IMR-90 (cell line): Measurements from ENCODE around the gene SLC25A21. TPM values are rescaled to one million over a fixed set of nuclear protein-coding genes. Genes with fewer than 3 reads are reported as not detected.

ENCODE experiments used
- ATAC-seq: fragments of 200-7000 bp; cut with Tn5 transposase; 2 replicates; pipeline ENCODE4 v1.9.1; 2020; ENCODE audit warnings: low read depth, mild to moderate bottlenecking, moderate library complexity
- BruUV-seq: library from RNA; stranded (reverse); fragments of 400-500 nt; replicated peaks from 2 replicates; lab custom pipeline; 2021; lab: Mats Ljungman, UMichigan
- CTCF ChIA-PET: fragments of 300-600 bp; formaldehyde crosslinking; extraction: SDS; loops from one replicate; lab custom pipeline; 2021; ENCODE audit warnings: antibody characterized with exemption; lab: Yijun Ruan, JAX
- POLR2A ChIA-PET: fragments of 300-600 bp; sonication (Branson Sonifier 250); formaldehyde crosslinking; loops from one replicate; lab custom pipeline; 2022; ENCODE audit warnings: antibody characterized with exemption; ENCODE audit not compliant: unreplicated experiment; lab: Charles Lee
- DNase-seq: peaks from one replicate; pipeline ENCODE4 v3.0.0; 2013
- H2AFZ ChIP-seq: replicated peaks from 2 replicates; pipeline ENCODE3; 2013; ENCODE audit warnings: low read length, mild to moderate bottlenecking; ENCODE audit not compliant: poor library complexity
- H2AK5ac ChIP-seq: 2 replicates; pipeline ENCODE4 v1.6.1; 2013; ENCODE audit warnings: low read depth, low read length, inconsistent platforms
- H2AK9ac ChIP-seq: replicated peaks from 2 replicates; pipeline ENCODE3; 2013; ENCODE audit warnings: mild to moderate bottlenecking, low read depth, low read length, moderate library complexity; ENCODE audit not compliant: poor library complexity
- H2BK120ac ChIP-seq: 2 replicates; pipeline ENCODE4 v1.6.1; 2013; ENCODE audit warnings: low read depth, low read length, inconsistent platforms
- H2BK15ac ChIP-seq: 3 replicates; pipeline ENCODE4 v1.6.1; 2013; ENCODE audit warnings: low read depth, low read length, inconsistent platforms
- H2BK20ac ChIP-seq: 2 replicates; pipeline ENCODE4 v1.6.1; 2013; ENCODE audit warnings: low read depth, mild to moderate bottlenecking, inconsistent platforms, low read length, moderate library complexity
- H2BK5ac ChIP-seq: 2 replicates; pipeline ENCODE4 v1.6.1; 2013; ENCODE audit warnings: mild to moderate bottlenecking, low read depth, low read length, inconsistent platforms; ENCODE audit not compliant: poor library complexity, severe bottlenecking
- H3K14ac ChIP-seq: replicated peaks from 2 replicates; pipeline ENCODE4 v1.6.1; 2013; ENCODE audit warnings: low read depth, low read length, inconsistent platforms
- H3K18ac ChIP-seq: 2 replicates; pipeline ENCODE4 v1.6.1; 2013; ENCODE audit warnings: low read depth, low read length, control low read depth
- H3K23ac ChIP-seq: 2 replicates; pipeline ENCODE4 v1.6.1; 2013; ENCODE audit warnings: low read depth, low read length, inconsistent platforms
- H3K27ac ChIP-seq: 2 replicates; pipeline ENCODE4 v1.5.1; 2013; ENCODE audit warnings: mild to moderate bottlenecking, control low read depth, low read length; ENCODE audit not compliant: insufficient read depth
- H3K27me3 ChIP-seq: 2 replicates; pipeline ENCODE4 v1.6.1; 2013; ENCODE audit warnings: low read length; ENCODE audit not compliant: control insufficient read depth, insufficient read depth
- H3K36me3 ChIP-seq: 2 replicates; pipeline ENCODE4 v1.6.1; 2013; ENCODE audit warnings: low read length, mixed read lengths; ENCODE audit not compliant: control insufficient read depth, insufficient read depth
- H3K4ac ChIP-seq: 2 replicates; pipeline ENCODE4 v1.6.1; 2013; ENCODE audit warnings: low read depth, low read length, inconsistent platforms
- H3K4me1 ChIP-seq: 2 replicates; pipeline ENCODE4 v1.6.1; 2013; ENCODE audit warnings: low read length, mixed read lengths; ENCODE audit not compliant: control insufficient read depth, insufficient read depth
- H3K4me2 ChIP-seq: 2 replicates; pipeline ENCODE4 v1.6.1; 2013; ENCODE audit warnings: low read depth, mild to moderate bottlenecking, control low read depth, low read length, moderate library complexity
- H3K4me3 ChIP-seq: 2 replicates; pipeline ENCODE4 v1.5.1; 2013; ENCODE audit warnings: low read depth, mild to moderate bottlenecking, control low read depth, low read length, moderate library complexity; ENCODE audit not compliant: insufficient read depth
- H3K56ac ChIP-seq: 2 replicates; pipeline ENCODE4 v1.6.1; 2013; ENCODE audit warnings: low read length, inconsistent platforms; ENCODE audit not compliant: insufficient read depth; ENCODE audit errors: extremely low read depth
- H3K79me1 ChIP-seq, 2 experiments: 2 replicates each; pipeline ENCODE4 v1.6.1; 2013; ENCODE audit warnings: low read length in 2 of 2, inconsistent platforms in 1 of 2, low read depth in 1 of 2
- H3K9ac ChIP-seq: 2 replicates; pipeline ENCODE4 v1.6.1; 2013; ENCODE audit warnings: low read depth, low read length, control low read depth
- H3K9me1 ChIP-seq: 2 replicates; pipeline ENCODE4 v1.6.1; 2013; ENCODE audit warnings: low read length, inconsistent platforms; ENCODE audit not compliant: insufficient read depth
- H3K9me3 ChIP-seq: 2 replicates; pipeline ENCODE4 v1.6.1; 2013; ENCODE audit warnings: low read length; ENCODE audit not compliant: control insufficient read depth, insufficient read depth
- H4K20me1 ChIP-seq: 2 replicates; pipeline ENCODE4 v1.6.1; 2013; ENCODE audit warnings: low read length, inconsistent platforms; ENCODE audit not compliant: insufficient read depth
- H4K5ac ChIP-seq: 2 replicates; pipeline ENCODE4 v1.6.1; 2013; ENCODE audit warnings: mild to moderate bottlenecking, low read depth, low read length, control low read depth
- H4K8ac ChIP-seq, 2 experiments: 2 replicates each; pipeline ENCODE4 v1.6.1; 2013; ENCODE audit warnings: low read depth in 2 of 2, low read length in 2 of 2, control low read depth in 1 of 2, inconsistent platforms in 1 of 2
- H4K91ac ChIP-seq: 2 replicates; pipeline ENCODE4 v1.6.1; 2013; ENCODE audit warnings: low read depth, low read length, inconsistent platforms; ENCODE audit not compliant: insufficient read depth
- BHLHE40 ChIP-seq: fragments of 150-350 bp; IDR thresholded peaks from 2 replicates; pipeline ENCODE4 v1.6.1; 2016; ENCODE audit warnings: mild to moderate bottlenecking, low read depth, low read length
- CEBPB ChIP-seq: IDR thresholded peaks from 2 replicates; pipeline ENCODE4 v1.6.1; 2012; ENCODE audit warnings: low read depth, low read length, improper control_type of control experiment
- CHD1 ChIP-seq: IDR thresholded peaks from 2 replicates; pipeline ENCODE4 v1.6.1; 2012; ENCODE audit warnings: low read depth, low read length, improper control_type of control experiment
- FOS ChIP-seq: fragments of 150-350 bp; IDR thresholded peaks from 2 replicates; pipeline ENCODE4 v1.6.1; 2016; ENCODE audit warnings: low read depth, low read length
- MAFK ChIP-seq: IDR thresholded peaks from 2 replicates; pipeline ENCODE4 v1.6.1; 2012; ENCODE audit warnings: low read depth, low read length, improper control_type of control experiment
- MAZ ChIP-seq: IDR thresholded peaks from 2 replicates; pipeline ENCODE4 v1.6.1; 2012; ENCODE audit warnings: low read depth, mild to moderate bottlenecking, low read length, improper control_type of control experiment, moderate library complexity, borderline replicate concordance
- MXI1 ChIP-seq: IDR thresholded peaks from 2 replicates; pipeline ENCODE4 v1.6.1; 2012; ENCODE audit warnings: low read depth, mild to moderate bottlenecking, low read length, moderate library complexity, borderline replicate concordance
- NFE2L2 ChIP-seq: fragments of 150-350 bp; IDR thresholded peaks from 2 replicates; pipeline ENCODE4 v1.6.1; 2016; ENCODE audit warnings: low read depth, mild to moderate bottlenecking, low read length
- POLR2A ChIP-seq: IDR thresholded peaks from 2 replicates; pipeline ENCODE4 v1.6.1; 2012; ENCODE audit warnings: mild to moderate bottlenecking, low read depth, low read length
- RAD21 ChIP-seq: IDR thresholded peaks from 2 replicates; pipeline ENCODE4 v1.6.1; 2012; ENCODE audit warnings: low read length, improper control_type of control experiment
- RFX5 ChIP-seq: IDR thresholded peaks from 2 replicates; pipeline ENCODE4 v1.8.0; 2012; ENCODE audit warnings: low read depth, mild to moderate bottlenecking, low read length, moderate library complexity
- SMC3 ChIP-seq: fragments of 150-350 bp; IDR thresholded peaks from 2 replicates; pipeline ENCODE4 v1.6.1; 2016; ENCODE audit warnings: low read depth, mild to moderate bottlenecking, antibody characterized with exemption, low read length, moderate library complexity
- WGBS, 2 experiments: methylation state at CpG; one replicate each; pipeline versions ENCODE4 v1.1.5 to v1.1.7; 2013; ENCODE audit warnings: missing lambda C conversion rate in 2 of 2; ENCODE audit not compliant: insufficient read length in 1 of 2; ENCODE audit errors: extremely low coverage in 2 of 2; 5-methylcytosine and 5-hydroxymethylcytosine counted together
- dilution Hi-C: fragments of 300-500 bp; cut with HindIII; formaldehyde crosslinking; loops from one replicate; pipeline ENCODE4 v1.14.3; 2018; ENCODE audit warnings: low sequenced_read_pairs; ENCODE audit not compliant: unreplicated experiment
- in situ Hi-C: fragments of 300-500 bp; cut with MboI; formaldehyde crosslinking; loops from 3 replicates; pipeline ENCODE4 v1.14.3; 2019; ENCODE audit warnings: low sequenced_read_pairs, inconsistent platforms, mixed read lengths
- intact Hi-C: fragments of 100-400 bp; cut with micrococcal nuclease; formaldehyde crosslinking; loops from 2 replicates; pipeline ENCODE4 v1.10.0; 2022
- polyA plus RNA-seq, 3 experiments: library from polyadenylated mRNA; depleted of rRNA; stranded (reverse); fragments of >200 nt; gene quantifications; 2 replicates each; pipeline ENCODE4 v1.2.3, GENCODE V29; 2012; ENCODE audit warnings: low replicate concordance in 1 of 3
- total RNA-seq: library from RNA; depleted of rRNA; stranded (reverse); fragments of >200 nt; gene quantifications from 2 replicates; pipeline ENCODE4 v1.2.3, GENCODE V29; 2012
- TF ChIP-seq, protein P1 (sequence below): conservative IDR thresholded peaks from 2 replicates; pipeline ENCODE4 v1.5.1; 2012; ENCODE audit warnings: mild to moderate bottlenecking, low read depth, low read length, improper control_type of control experiment

Gene SLC25A21
- total and polyA plus RNA-seq, 2 of the 4 experiments (the other 2 are of a cell fraction), result 0.62 to 0.90 TPM

DNA sequence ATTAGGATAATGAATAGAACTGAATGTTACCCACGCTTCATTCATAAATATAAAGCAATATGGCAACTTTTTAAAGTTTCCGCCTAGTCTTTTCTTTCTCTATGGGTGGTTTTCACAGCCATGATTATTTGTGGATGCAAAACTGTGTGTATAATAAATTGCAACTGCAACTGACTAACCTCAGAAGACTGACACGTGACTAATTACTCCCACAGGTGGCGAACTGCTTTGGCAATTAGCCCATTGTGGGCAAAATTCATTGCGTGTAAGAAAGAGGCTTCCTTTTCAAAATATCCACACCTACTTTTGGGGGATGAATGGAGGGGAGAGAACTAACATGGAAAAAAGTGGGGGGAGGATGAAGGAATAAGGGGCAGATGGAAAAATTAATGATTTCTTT lies 79.0 kb downstream of the SLC25A21 start:
- ChIA-PET POLR2A (no interaction called here), CTCF (no interaction called here)
- Histone ChIP-seq H3K27ac (no peak overlapping the region), H3K4me1 (peaks cover 4% of the 10 kb centered on the region), H4K20me1 (no peaks in the 10 kb centered on the region), H3K79me1 (no peaks in the 10 kb centered on the region; a peak in 1 of 4 replicates), H2BK15ac (no peak overlapping the region), H2BK20ac (no peak overlapping the region), H3K18ac (no peak overlapping the region), H3K9me3 (no peaks in the 10 kb centered on the region), H3K23ac (no peak overlapping the region), H2BK5ac (no peak overlapping the region), H4K91ac (no peak overlapping the region), H3K36me3 (no peaks in the 10 kb centered on the region), H3K9me1 (peaks cover 3% of the 10 kb centered on the region), H4K8ac (no peak overlapping the region), H2AFZ (no peak overlapping the region), H4K5ac (no peak overlapping the region), H3K56ac (no peak overlapping the region), H3K9ac (no peak overlapping the region), H3K14ac (no peak overlapping the region), H2AK5ac (no peak overlapping the region), H2BK120ac (no peak overlapping the region), H3K4ac (no peak overlapping the region), H3K27me3 (no peaks in the 10 kb centered on the region), H3K4me2 (no peak overlapping the region), H2AK9ac (no peak overlapping the region), H3K4me3 (no peak overlapping the region)
- dilution Hi-C loops (no loop called here), intact Hi-C loops (no loop called here), in situ Hi-C loops (no loop called here)
- ATAC-seq (no peak), DNase-seq (no peak)
- WGBS, 2 experiments, result no CpG with 5 or more reads among the region's 5 CpGs
- BruUV-seq, result no TSS peak
- TF ChIP-seq RAD21 (no peak), RFX5 (no peak), FOS (no peak), CEBPB (no peak), POLR2A (no peak), BHLHE40 (no peak), CHD1 (no peak), NFE2L2 (no peak), MAZ (no peak), SMC3 (no peak), MAFK (no peak), MXI1 (no peak)
- TF ChIP-seq, protein P1, sequence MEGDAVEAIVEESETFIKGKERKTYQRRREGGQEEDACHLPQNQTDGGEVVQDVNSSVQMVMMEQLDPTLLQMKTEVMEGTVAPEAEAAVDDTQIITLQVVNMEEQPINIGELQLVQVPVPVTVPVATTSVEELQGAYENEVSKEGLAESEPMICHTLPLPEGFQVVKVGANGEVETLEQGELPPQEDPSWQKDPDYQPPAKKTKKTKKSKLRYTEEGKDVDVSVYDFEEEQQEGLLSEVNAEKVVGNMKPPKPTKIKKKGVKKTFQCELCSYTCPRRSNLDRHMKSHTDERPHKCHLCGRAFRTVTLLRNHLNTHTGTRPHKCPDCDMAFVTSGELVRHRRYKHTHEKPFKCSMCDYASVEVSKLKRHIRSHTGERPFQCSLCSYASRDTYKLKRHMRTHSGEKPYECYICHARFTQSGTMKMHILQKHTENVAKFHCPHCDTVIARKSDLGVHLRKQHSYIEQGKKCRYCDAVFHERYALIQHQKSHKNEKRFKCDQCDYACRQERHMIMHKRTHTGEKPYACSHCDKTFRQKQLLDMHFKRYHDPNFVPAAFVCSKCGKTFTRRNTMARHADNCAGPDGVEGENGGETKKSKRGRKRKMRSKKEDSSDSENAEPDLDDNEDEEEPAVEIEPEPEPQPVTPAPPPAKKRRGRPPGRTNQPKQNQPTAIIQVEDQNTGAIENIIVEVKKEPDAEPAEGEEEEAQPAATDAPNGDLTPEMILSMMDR, result no peak
